NCI-H774 (cell line): ENCODE measurements around the gene NUP62CL.
A peak's percentile ranks its signal among the peaks of the same experiment; 100 is the strongest.
"Not testable (repeated sequence)": the region's sequence is repeated elsewhere in the genome, so short reads cannot be mapped to it uniquely, and the experiment has no call there.

Source experiments
- DNase-seq: peaks from one replicate; lab custom pipeline; 2025; lab: John Stamatoyannopoulos, UW

Gene NUP62CL

GRCh38 chrX:107205770-107206696 is at the start of gene NUP62CL, which contains the start of gene DNAAF6:
Gene NUP62CL, minus strand, starts transcription at chrX:107206433. Its CDS starts 31,287 bp downstream, at chrX:107175146.
Gene DNAAF6, plus strand, starts transcription at chrX:107206611. Its CDS starts 6,265 bp downstream, at chrX:107212876.
- peak; percentile 76 for DNase-seq

GRCh38 chrX:107228486-107228819 is 22.2 kb upstream of the NUP62CL start:
- no peak for DNase-seq

DNA sequence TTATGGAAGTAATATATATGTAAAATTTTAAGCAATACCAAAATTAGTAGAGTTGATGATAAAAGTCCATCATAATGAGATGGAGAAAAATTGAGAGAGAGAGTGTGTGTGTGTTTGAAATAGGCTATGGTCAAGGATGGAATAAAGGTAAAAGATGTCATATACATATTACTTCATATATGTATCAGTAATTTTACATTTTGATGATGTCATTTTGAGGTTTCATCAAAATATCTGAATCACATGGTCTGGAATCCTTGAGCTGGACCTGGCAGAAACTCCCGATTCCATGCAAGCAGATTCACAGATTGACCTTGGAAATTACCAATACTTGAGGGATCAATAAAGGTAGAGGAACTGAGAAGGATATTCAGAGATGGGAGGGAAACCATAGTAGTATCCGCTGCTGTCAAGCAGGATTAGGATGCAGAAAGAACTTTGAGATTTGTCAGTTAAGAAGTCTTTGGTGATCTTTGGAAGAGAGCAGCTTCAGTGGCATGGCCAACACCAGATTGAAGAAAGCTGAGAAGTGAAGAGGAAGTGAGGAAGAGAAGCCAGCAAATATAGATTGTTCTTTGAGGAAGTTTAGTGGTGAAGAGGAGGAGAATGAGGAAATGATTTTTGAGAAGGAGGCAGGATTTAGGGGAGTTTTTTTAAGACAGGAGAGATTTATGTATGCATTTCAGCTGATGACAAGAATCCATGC is 21.7 kb upstream of the NUP62CL start:
- DNase-seq: no peak

DNA sequence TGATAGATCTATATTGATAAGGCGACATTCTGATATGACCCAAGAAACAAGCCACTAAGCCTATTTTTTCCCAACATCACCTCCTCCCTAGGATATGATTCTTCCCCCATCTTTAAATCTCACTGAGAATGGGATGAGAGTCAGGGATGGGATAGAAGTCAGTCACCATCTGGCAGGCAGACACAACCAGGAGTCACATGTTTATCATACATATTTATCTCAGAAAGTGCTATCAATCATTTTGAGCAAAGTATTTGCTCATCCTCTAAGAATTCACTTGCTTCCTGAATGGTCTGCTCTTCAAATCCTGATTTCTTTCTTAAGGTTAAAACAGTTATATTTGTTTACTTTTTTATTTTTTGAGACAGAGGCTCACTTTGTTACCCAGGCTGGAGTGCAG is 20.5 kb upstream of the NUP62CL start:
- no peak for DNase-seq

GRCh38 chrX:107213477-107213876 is 7.2 kb upstream of the NUP62CL start:
- DNase-seq: no peak

DNA sequence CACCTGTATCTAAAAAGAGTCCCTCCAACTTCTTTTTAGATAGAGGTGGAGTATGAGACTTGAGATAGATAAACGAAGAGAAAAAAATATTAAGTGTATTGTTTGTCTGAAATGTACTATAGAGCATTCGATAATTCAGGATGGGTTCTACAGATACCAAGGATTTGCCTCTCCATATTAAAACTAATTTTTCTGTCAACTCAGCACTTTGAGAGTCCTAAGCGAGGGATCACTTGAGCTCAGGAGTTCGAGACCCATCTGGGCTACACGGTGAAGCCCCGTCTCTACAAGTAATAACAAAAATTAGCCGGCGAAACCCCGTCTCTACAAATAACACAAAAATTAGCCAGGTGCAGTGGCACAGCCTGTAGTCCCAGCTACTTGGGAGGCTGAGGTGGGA is 1.7 kb upstream of the NUP62CL start:
- DNase-seq: no peak

GRCh38 chrX:107207089-107207488 is 856 bp upstream of the NUP62CL start:
- DNase-seq: no peak

GRCh38 chrX:107206697-107207065 is 448 bp upstream of the NUP62CL start:
- DNase-seq: no peak

DNA sequence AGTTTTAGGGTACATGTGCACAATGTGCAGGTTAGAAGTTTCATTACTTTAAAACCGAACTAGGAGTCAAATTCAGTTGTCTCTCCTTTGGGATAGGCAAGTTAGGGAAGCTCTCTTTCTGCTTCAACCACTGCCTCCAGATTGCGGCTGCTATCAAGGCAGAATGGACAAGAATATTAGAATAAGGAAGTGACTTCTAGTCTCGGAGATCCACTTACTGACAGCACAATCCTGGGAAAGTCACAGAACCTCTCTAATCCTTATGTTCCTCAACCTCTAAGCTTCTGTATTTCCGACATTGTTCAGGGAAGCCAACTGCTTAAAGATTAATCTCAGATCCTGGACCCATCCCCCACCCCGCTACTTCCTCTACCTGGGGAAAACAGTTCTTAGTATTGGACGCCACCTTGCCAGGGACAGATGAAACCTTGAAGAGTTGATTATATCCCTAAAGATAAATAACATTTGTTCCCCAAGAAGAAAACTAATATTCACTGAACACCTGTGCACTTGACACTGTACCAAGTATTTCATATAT is 2.1 kb downstream of the NUP62CL start:
- DNase-seq: no peak

DNA sequence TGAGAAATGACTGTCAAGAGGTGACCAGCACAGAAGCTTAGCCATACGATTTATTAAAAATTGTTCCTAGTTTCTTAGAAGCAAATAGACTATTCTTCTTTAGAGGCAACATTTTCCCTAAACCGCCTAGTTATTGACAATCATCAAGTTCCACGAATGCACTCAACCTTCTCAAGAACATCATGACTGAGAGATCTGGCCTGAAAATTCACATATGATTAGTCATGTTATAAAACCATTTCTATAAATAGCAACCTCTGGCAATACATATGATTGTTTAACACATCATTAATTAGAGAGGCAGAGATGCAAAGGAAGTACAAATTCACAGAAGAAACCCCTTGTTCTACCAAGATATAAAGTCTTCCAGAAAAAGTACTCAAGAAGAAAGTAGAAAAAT is 6.7 kb downstream of the NUP62CL start:
- no peak for DNase-seq

DNA sequence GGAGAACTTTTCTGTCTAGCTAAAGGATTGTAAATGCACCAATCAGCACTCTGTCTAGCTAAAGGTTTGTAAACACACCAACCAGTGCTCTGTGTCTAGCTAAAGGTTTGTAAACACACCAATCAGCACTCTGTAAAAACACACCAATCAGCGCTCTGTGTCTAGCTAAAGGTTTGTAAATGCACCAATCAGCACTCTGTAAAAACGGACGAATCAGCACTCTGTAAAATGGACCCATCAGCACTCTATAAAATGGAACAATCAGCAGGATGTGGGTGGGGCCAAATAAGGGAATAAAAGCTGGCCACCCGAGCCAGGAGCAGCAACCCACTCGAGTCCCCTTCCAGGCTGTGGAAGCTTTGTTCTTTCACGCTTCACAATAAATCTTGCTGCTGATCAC is 8.2 kb downstream of the NUP62CL start:
- DNase-seq: not testable (repeated sequence)

- DNase-seq: no peak
These were observed 8.9 kb downstream of the NUP62CL start for GRCh38 chrX:107197319-107197718.

- DNase-seq: no peak
These were observed 34.7 kb downstream of the NUP62CL start for GRCh38 chrX:107171369-107172102.

GRCh38 chrX:107168712-107169111 is 37.5 kb downstream of the NUP62CL start:
- no peak for DNase-seq

- no peak for DNase-seq
These were observed 38.0 kb downstream of the NUP62CL start for GRCh38 chrX:107168257-107168656.

GRCh38 chrX:107167163-107167921 is 38.9 kb downstream of the NUP62CL start:
- DNase-seq: no peak

- DNase-seq: not testable (repeated sequence)
These were observed 48.6 kb downstream of the NUP62CL start for GRCh38 chrX:107157618-107158017.

- not testable (repeated sequence) for DNase-seq
These were observed 50.4 kb downstream of the NUP62CL start for GRCh38 chrX:107155621-107156430.

DNA sequence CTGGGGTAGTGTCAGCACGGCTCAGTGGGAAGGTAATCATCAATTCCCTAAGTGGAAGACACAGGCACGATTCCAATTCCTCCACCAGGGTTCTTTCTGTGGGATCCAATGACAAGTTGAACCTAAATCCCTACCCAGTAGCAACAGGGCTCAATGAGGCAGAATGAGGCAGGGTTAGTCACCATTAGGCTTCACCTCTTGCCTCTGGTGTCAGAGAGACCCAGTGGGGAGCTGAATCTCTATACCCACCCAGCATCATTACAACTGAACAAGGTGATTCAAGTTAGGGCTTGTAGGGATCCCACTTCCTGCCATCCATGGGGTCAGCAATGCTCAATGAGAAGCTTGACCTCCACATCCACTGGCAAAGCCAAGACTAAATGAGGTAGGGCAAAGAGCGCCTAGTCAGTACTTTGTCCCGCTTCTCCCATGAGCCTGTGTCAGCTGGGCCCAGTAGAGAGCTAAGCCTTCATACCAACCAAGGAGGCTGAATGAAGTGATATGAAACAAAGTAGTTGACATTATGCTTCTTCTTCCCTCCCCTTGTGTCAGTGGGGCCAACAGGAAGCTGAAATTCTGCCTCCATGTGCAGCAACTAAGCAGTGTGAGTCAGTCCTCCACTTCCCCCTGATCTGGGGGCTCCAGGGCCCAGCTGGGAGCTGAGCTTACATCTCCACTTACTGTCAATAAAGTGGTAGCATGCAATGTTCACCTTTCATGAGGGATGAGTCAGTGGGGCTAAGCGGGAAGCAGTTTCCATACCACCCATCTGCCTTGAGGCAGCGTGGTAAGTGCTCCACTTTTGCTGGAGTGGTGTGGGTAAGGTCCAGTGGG is 51.2 kb downstream of the NUP62CL start:
- no peak for DNase-seq

DNA sequence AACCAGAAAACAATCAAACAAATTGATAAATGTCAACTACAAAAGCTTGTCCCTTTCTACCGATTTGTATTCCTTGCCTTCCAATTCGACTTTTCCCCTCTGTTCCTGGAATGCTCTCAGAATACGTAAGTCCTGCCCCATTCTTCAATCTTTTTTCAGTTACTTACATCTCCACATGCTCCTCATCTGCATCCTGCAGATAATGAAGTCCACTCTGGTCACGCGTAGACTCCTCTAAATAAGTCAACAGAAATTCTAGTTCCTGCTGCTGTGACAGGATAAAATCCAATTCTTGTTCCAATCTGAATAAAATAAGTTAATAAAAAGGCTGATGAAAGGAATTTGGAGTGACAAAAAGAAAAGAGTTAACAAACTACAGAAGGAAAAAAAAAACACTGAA is 53.2 kb downstream of the NUP62CL start:
- DNase-seq: no peak
